HepG2 (cell line): ENCODE measurements around the gene HILPDA. TPM values are rescaled to one million over a fixed set of nuclear protein-coding genes. Genes with fewer than 3 reads are reported as not detected.

Source experiments
- ATAC-seq: fragments of 200-7000 bp; cut with Tn5 transposase; 3 replicates; pipeline ENCODE4 v1.9.1; 2020; ENCODE audit warnings: mild to moderate bottlenecking, moderate library complexity
- BruUV-seq: library from RNA; stranded (reverse); fragments of 400-500 nt; replicated peaks from 2 replicates; lab custom pipeline; 2021; lab: Mats Ljungman, UMichigan
- CTCF ChIA-PET: fragments of 300-600 bp; formaldehyde crosslinking; extraction: SDS; loops from one replicate; lab custom pipeline; 2021; ENCODE audit warnings: low total read pairs, inconsistent platforms, low intra/inter-chr PET ratio; lab: Yijun Ruan, JAX
- POLR2A ChIA-PET: fragments of 350-600 bp; sonication (Branson Sonifier 250); formaldehyde crosslinking; loops from one replicate; lab custom pipeline; 2020; ENCODE audit warnings: antibody characterized with exemption, inconsistent platforms; lab: Yijun Ruan, JAX
- DNase-seq: peaks from one replicate; pipeline ENCODE4 v3.0.0-alpha.2; 2015; ENCODE audit warnings: low spot score
- FAIRE-seq: peaks from 3 replicates; lab custom pipeline; 2011; peaks lifted over from hg19 to GRCh38; lab: Jason Lieb, UNC
- H2AFZ ChIP-seq: one replicate; pipeline ENCODE4 v1.6.1; 2011; ENCODE audit warnings: low read length, inconsistent platforms
- H3K27ac ChIP-seq: fragments of 300-600 bp; 3 replicates; pipeline ENCODE4 v1.8.0; 2011; ENCODE audit warnings: mixed run types, mild to moderate bottlenecking, mixed read lengths, low read length, inconsistent platforms; ENCODE audit not compliant: insufficient read depth; ENCODE audit errors: extremely low read length
- H3K27me3 ChIP-seq, 2 experiments: fragments of 200-600 bp in 1 of 2; 2 replicates in 1 of 2; 3 replicates in 1 of 2; pipeline versions ENCODE4 v1.6.0 to v1.8.0; 2011; ENCODE audit warnings: low read length in 2 of 2, mild to moderate bottlenecking in 2 of 2, moderate library complexity in 2 of 2, inconsistent platforms in 1 of 2; ENCODE audit not compliant: insufficient read depth in 2 of 2, control insufficient read depth in 1 of 2
- H3K36me3 ChIP-seq, 2 experiments: fragments of 200-600 bp in 1 of 2; replicated peaks in 1 of 2; 2 replicates in 1 of 2; 3 replicates in 1 of 2; pipeline versions ENCODE4 v1.5.1 to v1.8.0; 2011; ENCODE audit warnings: low read length in 2 of 2, inconsistent platforms in 1 of 2; ENCODE audit not compliant: insufficient read depth in 2 of 2, control insufficient read depth in 1 of 2
- H3K4me1 ChIP-seq: 2 replicates; pipeline ENCODE4 v1.5.1; 2012; ENCODE audit warnings: low read length, inconsistent platforms; ENCODE audit not compliant: insufficient read depth
- H3K4me2 ChIP-seq: 2 replicates; pipeline ENCODE4 v1.6.0; 2011; ENCODE audit warnings: low read depth, low read length, inconsistent platforms
- H3K4me3 ChIP-seq, 3 experiments: fragments of 200-600 bp in 1 of 3; sonication (generic), shearing (Covaris generic) in 1 of 3; replicated peaks in 1 of 3; 2 replicates each; pipeline ENCODE4 v1.5.1; 2011 to 2016; ENCODE audit warnings: low read length in 3 of 3, inconsistent platforms in 2 of 3, low read depth in 2 of 3, mild to moderate bottlenecking in 2 of 3, control low read depth in 1 of 3, mixed read lengths in 1 of 3; ENCODE audit not compliant: insufficient read depth in 1 of 3
- H3K79me2 ChIP-seq: one replicate; pipeline ENCODE4 v1.6.1; 2011; ENCODE audit warnings: low read length, inconsistent platforms; ENCODE audit not compliant: insufficient read depth
- H3K9ac ChIP-seq: 2 replicates; pipeline ENCODE4 v1.6.0; 2011; ENCODE audit warnings: mild to moderate bottlenecking, low read depth, low read length, inconsistent platforms; ENCODE audit not compliant: insufficient read depth
- H3K9me3 ChIP-seq: 2 replicates; pipeline ENCODE4 v1.5.1; 2012; ENCODE audit warnings: mild to moderate bottlenecking, low read length
- H4K20me1 ChIP-seq: 2 replicates; pipeline ENCODE4 v1.6.0; 2011; ENCODE audit warnings: inconsistent platforms, mild to moderate bottlenecking, low read length, moderate library complexity; ENCODE audit not compliant: insufficient read depth
- AGO2 ChIP-seq: fragments of 200-400 bp; formaldehyde crosslinking; optimal IDR thresholded peaks from 2 replicates; pipeline ENCODE3; 2017; ENCODE audit warnings: mild to moderate bottlenecking, low read depth, low read length, moderate library complexity
- AKAP8 ChIP-seq: sonication (generic); formaldehyde crosslinking; IDR thresholded peaks from 2 replicates; pipeline ENCODE4 v1.5.1; 2020; ENCODE audit warnings: mild to moderate bottlenecking, missing genetic modification reagents
- BRCA1 ChIP-seq: sonication (generic); formaldehyde crosslinking; IDR thresholded peaks from 2 replicates; pipeline ENCODE4 v1.4.0; 2020; ENCODE audit warnings: missing genetic modification reagents
- GABPA ChIP-seq, 2 experiments: IDR thresholded peaks; 2 replicates each; pipeline ENCODE4 v1.6.1; 2011 to 2016; ENCODE audit warnings: low read depth in 2 of 2, low read length in 1 of 2, missing biosample characterization in 1 of 2, missing genetic modification characterization in 1 of 2
- HNRNPK ChIP-seq: fragments of 200-400 bp; formaldehyde crosslinking; IDR thresholded peaks from 2 replicates; pipeline ENCODE4 v1.6.1; 2018; ENCODE audit warnings: low read length, low read depth, moderate library complexity, mild to moderate bottlenecking; ENCODE audit not compliant: poor library complexity, severe bottlenecking
- KDM1A ChIP-seq: IDR thresholded peaks from 2 replicates; pipeline ENCODE4 v1.6.1; 2016; ENCODE audit warnings: missing compliant biosample characterization
- MZF1 ChIP-seq: sonication (generic); formaldehyde crosslinking; IDR thresholded peaks from 2 replicates; pipeline ENCODE4 v1.8.1; 2023; ENCODE audit warnings: mild to moderate bottlenecking, missing genetic modification reagents, borderline replicate concordance
- NPAS2 ChIP-seq: sonication (generic); formaldehyde crosslinking; IDR thresholded peaks from 2 replicates; pipeline ENCODE4 v1.8.0; 2022; ENCODE audit warnings: mild to moderate bottlenecking, missing genetic modification reagents, borderline replicate concordance
- RELA ChIP-seq: sonication (generic); formaldehyde crosslinking; IDR thresholded peaks from 2 replicates; pipeline ENCODE4 v1.4.0; 2020; ENCODE audit warnings: missing genetic modification reagents
- RFX1 ChIP-seq: fragments of 450-650 bp; IDR thresholded peaks from 2 replicates; pipeline ENCODE4 v1.6.1; 2017
- SOX6 ChIP-seq, 2 experiments: fragments of 450-650 bp in 1 of 2; sonication (generic) in 1 of 2; formaldehyde crosslinking in 1 of 2; IDR thresholded peaks; 2 replicates each; pipeline versions ENCODE4 v1.4.0 to v1.6.1; 2017 to 2020; ENCODE audit warnings: antibody characterized with exemption in 1 of 2, mild to moderate bottlenecking in 1 of 2, missing genetic modification reagents in 1 of 2
- ZBTB20 ChIP-seq: sonication (generic); formaldehyde crosslinking; IDR thresholded peaks from 2 replicates; pipeline ENCODE4 v1.8.1; 2023; ENCODE audit warnings: missing genetic modification reagents, low read depth, mild to moderate bottlenecking, borderline replicate concordance
- ZFX ChIP-seq: sonication (generic); formaldehyde crosslinking; IDR thresholded peaks from 2 replicates; pipeline ENCODE4 v1.4.0; 2020; ENCODE audit warnings: mild to moderate bottlenecking, low read depth, missing genetic modification reagents, moderate library complexity
- ZNF382 ChIP-seq: sonication (generic); formaldehyde crosslinking; IDR thresholded peaks from 2 replicates; pipeline ENCODE4 v1.5.0; 2020; ENCODE audit warnings: missing genetic modification reagents, mild to moderate bottlenecking, borderline replicate concordance
- ZNF572 ChIP-seq: sonication (generic); formaldehyde crosslinking; IDR thresholded peaks from 2 replicates; pipeline ENCODE4 v1.5.1; 2020; ENCODE audit warnings: mild to moderate bottlenecking, missing genetic modification reagents
- WGBS: methylation state at CpG from one replicate; pipeline ENCODE4 v1.1.6; 2017; ENCODE audit warnings: low lambda C conversion rate; 5-methylcytosine and 5-hydroxymethylcytosine counted together
- in situ Hi-C: cut with HindIII; loops from 2 replicates; pipeline ENCODE4 v1.10.0; 2017; ENCODE audit warnings: low pct_unique_long_range_greater_than_20kb; ENCODE audit not compliant: extremely low pct_ligation_motif_present
- intact Hi-C: fragments of 100-400 bp; cut with micrococcal nuclease; formaldehyde crosslinking; loops from one replicate; pipeline ENCODE4 v1.10.0; 2022; ENCODE audit not compliant: unreplicated experiment
- polyA plus RNA-seq, 8 experiments: library from polyadenylated mRNA; depleted of rRNA in 3 of 8; stranded (reverse) in 7 of 8; unstranded in 1 of 8; fragments of >200 nt; fragmentation: Illumina TruSeq in 4 of 8; extraction: Trizol in 4 of 8; gene quantifications; 2 replicates each; pipeline versions ENCODE4 v1.2.1 to v1.2.3, GENCODE V29; 2011 to 2016; ENCODE audit warnings: low read depth in 4 of 8, missing spikeins in 1 of 8, mixed read lengths in 1 of 8; ENCODE audit not compliant: insufficient read depth in 1 of 8
- total RNA-seq, 5 experiments: library from RNA; depleted of rRNA; stranded (reverse); fragments of >200 nt; fragmentation: Illumina TruSeq; extraction: Trizol; gene quantifications; 2 replicates each; pipeline ENCODE4 v1.2.3, GENCODE V29; 2016; ENCODE audit warnings: low read depth in 1 of 5
- TF ChIP-seq, protein P1 (sequence below): sonication (generic); formaldehyde crosslinking; IDR thresholded peaks from 2 replicates; pipeline ENCODE4 v1.4.0; 2020; ENCODE audit warnings: missing genetic modification reagents, borderline replicate concordance
- TF ChIP-seq, protein P2 (sequence below): sonication (generic); formaldehyde crosslinking; conservative IDR thresholded peaks from 2 replicates; pipeline ENCODE4 v1.8.0; 2022; ENCODE audit warnings: missing genetic modification reagents
- TF ChIP-seq, protein P3 (sequence below): sonication (generic); formaldehyde crosslinking; IDR thresholded peaks from 2 replicates; pipeline ENCODE4 v1.8.0; 2022; ENCODE audit warnings: missing genetic modification reagents, low read depth, mild to moderate bottlenecking, borderline replicate concordance

HILPDA gene
- total and polyA plus RNA-seq, 2 of the 13 experiments (the other 11 are each of a cell fraction or from before 2014, with no cell fraction given), result 11.1 to 44.0 TPM

DNA sequence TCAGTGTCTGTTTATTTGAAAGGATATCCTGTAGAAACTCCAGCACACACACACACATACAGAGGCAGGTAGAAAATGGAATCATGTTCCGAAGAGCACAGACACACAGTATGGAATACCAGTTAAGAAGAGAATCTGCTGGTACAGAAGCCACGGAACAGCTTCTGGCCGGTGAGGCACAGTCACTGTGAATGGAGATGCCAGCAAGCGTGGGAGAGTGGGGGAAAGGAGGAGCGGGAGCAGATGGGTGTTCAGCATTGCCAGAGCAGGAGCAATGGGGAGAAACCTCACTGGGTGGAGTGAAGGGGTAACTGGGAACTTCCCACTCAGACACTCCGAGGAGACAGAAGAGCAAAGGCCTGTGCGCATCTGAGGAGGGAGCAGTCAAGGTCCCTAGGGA lies 36.4 kb upstream of the HILPDA start:
- ChIA-PET POLR2A (no interaction called here), CTCF (no interaction called here)
- Histone ChIP-seq H3K9ac (no peak overlapping the region), H3K4me2 (no peak overlapping the region), H3K79me2 (no peaks in the 10 kb centered on the region), H3K9me3 (no peaks in the 10 kb centered on the region), H3K36me3 (no peaks in the 10 kb centered on the region), H2AFZ (no peak overlapping the region), H3K27me3 (peaks cover 0 to 32% of the 10 kb centered on the region in 2 experiments; a peak in 4 of 5 replicates), H3K4me1 (peaks cover 35% of the 10 kb centered on the region), H4K20me1 (no peaks in the 10 kb centered on the region), H3K4me3 (no peak overlapping the region), H3K27ac (no peak overlapping the region)
- ATAC-seq (no peak), FAIRE-seq (no peak), DNase-seq (no peak)
- no peak for TF ChIP-seq SOX6 (IDR thresholded peaks at IDR 0.05)
- no peak for TF ChIP-seq SOX6 (CRISPR knock-in tag; IDR thresholded peaks at IDR 0.05)
- no peak for TF ChIP-seq ZFX (CRISPR knock-in tag)
- TF ChIP-seq AKAP8 (CRISPR knock-in tag), result no peak
- no peak for TF ChIP-seq NPAS2 (CRISPR knock-in tag)
- no peak for TF ChIP-seq KDM1A
- no peak for TF ChIP-seq BRCA1 (CRISPR knock-in tag)
- TF ChIP-seq MZF1 (CRISPR knock-in tag), result no peak
- TF ChIP-seq, protein P1, sequence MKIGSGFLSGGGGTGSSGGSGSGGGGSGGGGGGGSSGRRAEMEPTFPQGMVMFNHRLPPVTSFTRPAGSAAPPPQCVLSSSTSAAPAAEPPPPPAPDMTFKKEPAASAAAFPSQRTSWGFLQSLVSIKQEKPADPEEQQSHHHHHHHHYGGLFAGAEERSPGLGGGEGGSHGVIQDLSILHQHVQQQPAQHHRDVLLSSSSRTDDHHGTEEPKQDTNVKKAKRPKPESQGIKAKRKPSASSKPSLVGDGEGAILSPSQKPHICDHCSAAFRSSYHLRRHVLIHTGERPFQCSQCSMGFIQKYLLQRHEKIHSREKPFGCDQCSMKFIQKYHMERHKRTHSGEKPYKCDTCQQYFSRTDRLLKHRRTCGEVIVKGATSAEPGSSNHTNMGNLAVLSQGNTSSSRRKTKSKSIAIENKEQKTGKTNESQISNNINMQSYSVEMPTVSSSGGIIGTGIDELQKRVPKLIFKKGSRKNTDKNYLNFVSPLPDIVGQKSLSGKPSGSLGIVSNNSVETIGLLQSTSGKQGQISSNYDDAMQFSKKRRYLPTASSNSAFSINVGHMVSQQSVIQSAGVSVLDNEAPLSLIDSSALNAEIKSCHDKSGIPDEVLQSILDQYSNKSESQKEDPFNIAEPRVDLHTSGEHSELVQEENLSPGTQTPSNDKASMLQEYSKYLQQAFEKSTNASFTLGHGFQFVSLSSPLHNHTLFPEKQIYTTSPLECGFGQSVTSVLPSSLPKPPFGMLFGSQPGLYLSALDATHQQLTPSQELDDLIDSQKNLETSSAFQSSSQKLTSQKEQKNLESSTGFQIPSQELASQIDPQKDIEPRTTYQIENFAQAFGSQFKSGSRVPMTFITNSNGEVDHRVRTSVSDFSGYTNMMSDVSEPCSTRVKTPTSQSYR (CRISPR knock-in tag), result no peak
- no peak for TF ChIP-seq ZNF382 (CRISPR knock-in tag)
- TF ChIP-seq AGO2, result no peak
- TF ChIP-seq, protein P2, sequence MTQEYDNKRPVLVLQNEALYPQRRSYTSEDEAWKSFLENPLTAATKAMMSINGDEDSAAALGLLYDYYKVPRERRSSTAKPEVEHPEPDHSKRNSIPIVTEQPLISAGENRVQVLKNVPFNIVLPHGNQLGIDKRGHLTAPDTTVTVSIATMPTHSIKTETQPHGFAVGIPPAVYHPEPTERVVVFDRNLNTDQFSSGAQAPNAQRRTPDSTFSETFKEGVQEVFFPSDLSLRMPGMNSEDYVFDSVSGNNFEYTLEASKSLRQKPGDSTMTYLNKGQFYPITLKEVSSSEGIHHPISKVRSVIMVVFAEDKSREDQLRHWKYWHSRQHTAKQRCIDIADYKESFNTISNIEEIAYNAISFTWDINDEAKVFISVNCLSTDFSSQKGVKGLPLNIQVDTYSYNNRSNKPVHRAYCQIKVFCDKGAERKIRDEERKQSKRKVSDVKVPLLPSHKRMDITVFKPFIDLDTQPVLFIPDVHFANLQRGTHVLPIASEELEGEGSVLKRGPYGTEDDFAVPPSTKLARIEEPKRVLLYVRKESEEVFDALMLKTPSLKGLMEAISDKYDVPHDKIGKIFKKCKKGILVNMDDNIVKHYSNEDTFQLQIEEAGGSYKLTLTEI, result no peak
- no peak for TF ChIP-seq RFX1
- no peak for TF ChIP-seq RELA (CRISPR knock-in tag)
- TF ChIP-seq HNRNPK, result no peak
- no peak for TF ChIP-seq ZBTB20 (CRISPR knock-in tag)
- no peak for TF ChIP-seq ZNF572 (CRISPR knock-in tag)
- TF ChIP-seq, protein P3, sequence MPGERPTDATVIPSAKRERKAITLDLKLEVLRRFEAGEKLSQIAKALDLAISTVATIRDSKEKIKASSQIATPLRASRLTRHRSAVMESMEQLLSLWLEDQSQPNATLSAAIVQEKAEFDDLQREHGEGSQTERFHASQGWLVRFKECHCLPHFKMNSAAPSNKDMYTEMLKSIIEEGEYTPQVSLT (CRISPR knock-in tag), result no peak
- TF ChIP-seq GABPA (IDR thresholded peaks at IDR 0.05; ENCODE audit: low read depth, low read length), result no peak
- TF ChIP-seq GABPA (CRISPR knock-in tag; IDR thresholded peaks at IDR 0.05; ENCODE audit: low read depth), result no peak
- no TSS peak for BruUV-seq
- in situ Hi-C loops, result no loop called here
- WGBS, result 59% methylated on average over 7 of the region's 7 CpGs
- intact Hi-C loops, result no loop called here
